Esophagus muscularis mucosa (tissue), 4 donors: ENCODE results near the gene YPEL2. TPM values are rescaled to one million over a fixed set of nuclear protein-coding genes. Genes with fewer than 3 reads are reported as not detected.
A peak's percentile ranks its signal among the peaks of the same experiment; 100 is the strongest.
"Not testable (repeated sequence)": the region's sequence is repeated elsewhere in the genome, so short reads cannot be mapped to it uniquely, and the experiment has no call there.

Source experiments
- DNase-seq: peaks from one replicate; pipeline ENCODE4 v3.0.0-alpha.2; 2017; ENCODE audit errors: extremely low spot score
- H3K27ac ChIP-seq, 4 donors: fragments of 200-600 bp; sonication (generic); replicated peaks in 1 of 4; 1 replicate in 3 of 4; 2 replicates in 1 of 4; pipeline ENCODE4 v1.5.1; 2016 to 2019; ENCODE audit warnings: mild to moderate bottlenecking in 1 of 4
- H3K27me3 ChIP-seq, 4 donors: fragments of 200-600 bp; sonication (generic); one replicate each; pipeline versions ENCODE4 v1.5.1 to v1.6.0; 2016 to 2019
- H3K36me3 ChIP-seq, 4 donors: fragments of 200-600 bp; sonication (generic); one replicate each; pipeline ENCODE4 v1.5.1; 2016 to 2019
- H3K4me1 ChIP-seq, 4 donors: fragments of 200-600 bp; sonication (generic); one replicate each; pipeline ENCODE4 v1.5.1; 2016 to 2019
- H3K4me3 ChIP-seq, 4 donors: fragments of 200-600 bp; sonication (generic); 1 replicate in 2 of 4; 2 replicates in 2 of 4; pipeline ENCODE4 v1.5.1; 2016 to 2019; ENCODE audit warnings: mild to moderate bottlenecking in 4 of 4, moderate library complexity in 1 of 4
- H3K9me3 ChIP-seq, 4 donors: fragments of 200-600 bp; sonication (generic); 1 replicate in 3 of 4; 2 replicates in 1 of 4; pipeline ENCODE4 v1.5.1; 2016 to 2019
- EP300 ChIP-seq: sonication (generic); formaldehyde crosslinking; IDR thresholded peaks from one replicate; pipeline ENCODE4 v1.6.1; 2017; ENCODE audit warnings: antibody characterized with exemption
- POLR2A ChIP-seq: fragments of 450-650 bp; IDR thresholded peaks from one replicate; pipeline ENCODE4 v1.6.1; 2017; ENCODE audit warnings: antibody characterized with exemption, moderate library complexity, mild to moderate bottlenecking, low read depth
- POLR2AphosphoS5 ChIP-seq, 2 donors: sonication (generic); formaldehyde crosslinking; IDR thresholded peaks; one replicate each; pipeline ENCODE4 v1.6.1; 2017; ENCODE audit warnings: antibody characterized with exemption in 2 of 2
- WGBS: methylation state at CpG from one replicate; pipeline ENCODE4 v1.1.5; 2018; 5-methylcytosine and 5-hydroxymethylcytosine counted together
- intact Hi-C: fragments of 100-400 bp; cut with DNase I; formaldehyde crosslinking; loops from one replicate; pipeline ENCODE4 v1.15.1; 2023
- total RNA-seq, 4 donors: library from RNA; depleted of rRNA; stranded (reverse); fragments of >200 nt; gene quantifications; one replicate each; pipeline versions ENCODE4 v1.1.0 to v1.2.1, GENCODE V29; 2016
- TF ChIP-seq, protein P1 (sequence below), 3 experiments: fragments of 200-600 bp in 2 of 3; fragments of 450-650 bp in 1 of 3; sonication (generic) in 2 of 3; IDR thresholded peaks; one replicate each; pipeline ENCODE4 v1.5.1; 2017 to 2019; ENCODE audit warnings: antibody characterized with exemption in 3 of 3, mild to moderate bottlenecking in 2 of 3, moderate library complexity in 1 of 3

The YPEL2 gene
- total RNA-seq, 4 donors from 2014 or later: 27.7 to 62.9 (median 28.8) TPM

DNA sequence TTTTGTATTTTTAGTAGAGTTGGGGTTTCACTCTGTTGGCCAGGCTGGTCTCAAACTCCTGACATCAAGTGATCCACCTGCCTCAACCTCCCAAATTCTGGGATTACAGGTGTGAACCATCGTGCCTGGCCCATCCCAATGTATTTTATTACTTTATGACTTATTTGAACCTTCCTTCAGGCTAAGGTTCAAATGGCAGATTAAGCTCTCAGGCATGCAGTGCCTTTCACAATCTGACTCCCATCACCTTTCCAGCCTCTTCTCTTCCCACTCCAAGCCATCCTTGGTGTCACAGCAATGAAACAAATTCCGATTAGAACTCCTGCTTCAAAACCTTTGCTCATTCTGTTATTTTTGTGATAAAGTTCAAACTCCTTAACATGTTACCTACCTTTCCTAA is 26.6 kb upstream of the YPEL2 start:
- Histone ChIP-seq H3K36me3 (no peaks in the 10 kb centered on the region), H3K4me1 (no peaks in the 10 kb centered on the region), H3K27me3 (no peaks in the 10 kb centered on the region), H3K27ac (no peak overlapping the region), H3K9me3 (no peaks in the 10 kb centered on the region), H3K4me3 (no peak overlapping the region)
- intact Hi-C loops: no loop called here
- DNase-seq: no peak
- TF ChIP-seq, protein P1, sequence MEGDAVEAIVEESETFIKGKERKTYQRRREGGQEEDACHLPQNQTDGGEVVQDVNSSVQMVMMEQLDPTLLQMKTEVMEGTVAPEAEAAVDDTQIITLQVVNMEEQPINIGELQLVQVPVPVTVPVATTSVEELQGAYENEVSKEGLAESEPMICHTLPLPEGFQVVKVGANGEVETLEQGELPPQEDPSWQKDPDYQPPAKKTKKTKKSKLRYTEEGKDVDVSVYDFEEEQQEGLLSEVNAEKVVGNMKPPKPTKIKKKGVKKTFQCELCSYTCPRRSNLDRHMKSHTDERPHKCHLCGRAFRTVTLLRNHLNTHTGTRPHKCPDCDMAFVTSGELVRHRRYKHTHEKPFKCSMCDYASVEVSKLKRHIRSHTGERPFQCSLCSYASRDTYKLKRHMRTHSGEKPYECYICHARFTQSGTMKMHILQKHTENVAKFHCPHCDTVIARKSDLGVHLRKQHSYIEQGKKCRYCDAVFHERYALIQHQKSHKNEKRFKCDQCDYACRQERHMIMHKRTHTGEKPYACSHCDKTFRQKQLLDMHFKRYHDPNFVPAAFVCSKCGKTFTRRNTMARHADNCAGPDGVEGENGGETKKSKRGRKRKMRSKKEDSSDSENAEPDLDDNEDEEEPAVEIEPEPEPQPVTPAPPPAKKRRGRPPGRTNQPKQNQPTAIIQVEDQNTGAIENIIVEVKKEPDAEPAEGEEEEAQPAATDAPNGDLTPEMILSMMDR (IDR thresholded peaks at IDR 0.05): no peak
- TF ChIP-seq POLR2A (no peak), POLR2AphosphoS5 (IDR thresholded peaks at IDR 0.05) (no peak), EP300 (no peak)
- 95% methylated on average over 2 of the region's 2 CpGs for WGBS

DNA sequence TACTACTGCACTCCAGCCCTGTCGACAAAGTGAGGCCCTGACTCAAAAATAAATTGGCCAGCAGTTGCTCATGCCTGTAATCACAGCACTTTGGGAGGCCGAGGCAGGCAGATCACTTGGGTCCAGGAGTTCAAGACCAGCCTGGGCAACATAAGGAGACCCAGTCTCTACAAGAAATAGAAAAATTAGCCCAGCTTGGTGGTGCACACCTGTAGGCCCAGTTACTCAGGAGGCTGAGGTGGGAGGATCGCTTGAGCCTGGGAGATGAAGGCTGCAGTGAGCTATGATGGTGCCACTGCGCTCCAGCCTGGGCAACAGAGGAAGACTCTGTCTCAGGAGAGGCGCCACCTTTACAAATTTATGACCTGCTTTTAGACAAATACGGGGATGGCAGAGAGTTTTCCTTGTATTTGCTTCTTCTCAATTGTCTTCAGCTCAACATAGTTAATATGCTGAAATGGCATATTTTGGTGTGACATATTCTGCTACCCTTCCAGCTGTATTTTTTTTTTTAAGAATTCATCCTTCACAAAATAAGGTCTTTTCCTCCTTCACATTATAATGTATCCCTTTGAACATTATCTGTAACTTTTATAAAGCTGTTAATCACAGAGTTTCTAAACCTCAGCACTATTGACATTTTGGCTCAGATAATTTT is 21.1 kb upstream of the YPEL2 start:
- Histone ChIP-seq H3K4me1 (peaks cover 0 to 11% (median 8%) of the 10 kb centered on the region in 4 donors), H3K27me3 (no peaks in the 10 kb centered on the region), H3K9me3 (no peaks in the 10 kb centered on the region), H3K27ac (no peak overlapping the region), H3K4me3 (no peak overlapping the region), H3K36me3 (no peaks in the 10 kb centered on the region)
- intact Hi-C loops: loop anchor here (5.0 kb wide), 1 partner anchor 212 kb away; no protein-coding TSS in a partner anchor
- TF ChIP-seq, protein P1 (IDR thresholded peaks at IDR 0.05): no peak
- no peak for TF ChIP-seq POLR2AphosphoS5 (IDR thresholded peaks at IDR 0.05)
- no peak for TF ChIP-seq EP300
- TF ChIP-seq POLR2A: no peak
- no peak for DNase-seq
- WGBS: 80% methylated on average over 6 of the region's 6 CpGs

DNA sequence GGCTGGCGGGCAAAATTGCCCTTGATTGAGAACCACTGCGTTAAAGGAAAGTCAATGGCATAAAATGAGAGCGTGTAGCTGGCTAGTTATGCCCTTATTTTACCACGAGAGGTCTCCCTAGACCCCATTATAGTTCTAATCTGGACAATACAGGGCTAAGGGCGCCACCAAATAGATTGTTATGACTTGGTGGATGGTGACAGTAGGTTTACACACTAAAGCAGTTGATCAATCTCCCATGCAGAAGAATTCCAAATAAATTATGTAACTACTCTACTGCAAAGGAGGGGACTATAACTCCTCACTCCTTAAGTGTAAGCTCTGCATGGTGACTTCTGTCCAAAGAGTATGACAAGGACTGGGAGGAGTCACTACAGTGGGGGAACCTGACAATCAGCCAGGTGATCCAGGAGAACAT is 20.4 kb upstream of the YPEL2 start:
- no peak for TF ChIP-seq EP300
- TF ChIP-seq, protein P1 (IDR thresholded peaks at IDR 0.05): peak; percentile 87 to 97 (median 89)
- TF ChIP-seq POLR2A: no peak
- no peak for TF ChIP-seq POLR2AphosphoS5 (IDR thresholded peaks at IDR 0.05)
- peaks cover 0 to 11% (median 8%) of the 10 kb centered on the region in 4 donors for H3K4me1 ChIP-seq
- H3K36me3 ChIP-seq: no peaks in the 10 kb centered on the region
- no peak for DNase-seq
- no peak overlapping the region for H3K27ac ChIP-seq
- 0% methylated on average over 5 of the region's 5 CpGs for WGBS
- no peaks in the 10 kb centered on the region for H3K27me3 ChIP-seq
- intact Hi-C loops: loop anchor here (1.0 to 5.0 kb wide), 2 partner anchors 129 to 211 kb away; no protein-coding TSS in a partner anchor
- H3K4me3 ChIP-seq: no peak overlapping the region
- no peaks in the 10 kb centered on the region for H3K9me3 ChIP-seq

DNA sequence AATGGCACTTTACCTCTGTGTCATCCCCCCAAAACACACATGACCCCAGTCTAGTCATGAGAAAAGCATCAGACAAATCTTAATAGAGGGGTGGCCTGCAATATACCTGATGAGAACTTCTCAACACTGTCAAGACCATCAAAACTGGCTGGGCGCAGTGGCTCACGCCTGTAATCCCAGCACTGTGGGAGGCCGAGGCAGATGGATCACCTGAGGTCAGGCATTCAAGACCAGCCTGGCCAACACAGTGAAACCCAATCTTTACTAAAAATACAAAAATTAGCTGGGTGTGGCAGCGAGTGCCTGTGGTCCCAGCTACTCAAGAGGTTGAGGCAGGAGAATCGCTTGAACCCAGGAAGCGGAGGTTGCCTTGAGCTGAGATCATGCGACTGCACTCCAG is 19.9 kb upstream of the YPEL2 start:
- H3K4me3 ChIP-seq, H3K9me3 ChIP-seq, DNase-seq, H3K27me3 ChIP-seq, H3K27ac ChIP-seq, H3K36me3 ChIP-seq: not testable (repeated sequence)
- H3K4me1 ChIP-seq: peaks cover 0 to 11% (median 8%) of the 10 kb centered on the region in 4 donors
- 86% methylated on average over 7 of the region's 7 CpGs for WGBS
- intact Hi-C loops: loop anchor here (1.0 to 5.0 kb wide), 2 partner anchors 129 to 211 kb away; no protein-coding TSS in a partner anchor

DNA sequence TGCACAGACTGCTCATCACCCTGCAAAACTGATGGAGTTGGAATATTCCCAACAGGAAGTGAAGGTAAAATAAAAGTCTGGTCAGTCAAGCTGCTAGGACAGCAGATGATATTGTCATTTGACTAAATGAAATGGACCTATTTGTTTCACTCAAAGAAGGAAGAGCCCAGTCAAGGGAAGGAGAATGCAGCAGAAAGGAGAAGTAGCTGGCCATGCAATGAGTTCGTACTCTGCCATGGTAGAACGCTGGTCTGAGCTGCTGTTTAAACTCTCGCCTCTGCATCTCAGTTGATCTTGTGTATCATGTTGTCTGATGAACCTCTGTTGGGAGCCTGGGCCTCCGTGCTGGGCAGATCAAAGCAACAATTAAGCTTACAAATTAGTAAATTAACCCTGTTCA is 15.6 kb upstream of the YPEL2 start:
- no peaks in the 10 kb centered on the region for H3K27me3 ChIP-seq
- TF ChIP-seq, protein P1 (IDR thresholded peaks at IDR 0.05): no peak
- TF ChIP-seq POLR2A: no peak
- TF ChIP-seq EP300: no peak
- TF ChIP-seq POLR2AphosphoS5 (IDR thresholded peaks at IDR 0.05): no peak
- intact Hi-C loops: no loop called here
- no peak overlapping the region for H3K27ac ChIP-seq
- H3K4me3 ChIP-seq: no peak overlapping the region
- no peak for DNase-seq
- H3K4me1 ChIP-seq: peaks cover 0 to 6% (median 5%) of the 10 kb centered on the region in 4 donors
- no peaks in the 10 kb centered on the region for H3K36me3 ChIP-seq
- WGBS: 78% methylated on average over 4 of the region's 4 CpGs
- H3K9me3 ChIP-seq: no peaks in the 10 kb centered on the region
